ENCODE data around the gene AHNAK2.

- TF ChIP-seq CTCF (IDR thresholded peaks at IDR 0.05) (no peak), POLR2A (IDR thresholded peaks at IDR 0.05) (no peak), EP300 (IDR thresholded peaks at IDR 0.05) (no peak), POLR2AphosphoS5 (IDR thresholded peaks at IDR 0.05) (no peak)
These were observed 50.8 kb downstream of the AHNAK2 start for GRCh38 chr14:104927432-104927816.

Data from upper lobe of left lung (tissue), 4 donors.